NCI-H748 (cell line): ENCODE results near the gene VNN1.
"Not testable (repeated sequence)": the region's sequence is repeated elsewhere in the genome, so short reads cannot be mapped to it uniquely, and the experiment has no call there.

ENCODE experiments used
- DNase-seq: peaks from one replicate; lab custom pipeline; 2025; ENCODE audit not compliant: unreplicated experiment; lab: John Stamatoyannopoulos, UW

VNN1 gene

GRCh38 chr6:132725947-132726607, 12.2 kb upstream of the VNN1 start:
- DNase-seq = no peak

DNA sequence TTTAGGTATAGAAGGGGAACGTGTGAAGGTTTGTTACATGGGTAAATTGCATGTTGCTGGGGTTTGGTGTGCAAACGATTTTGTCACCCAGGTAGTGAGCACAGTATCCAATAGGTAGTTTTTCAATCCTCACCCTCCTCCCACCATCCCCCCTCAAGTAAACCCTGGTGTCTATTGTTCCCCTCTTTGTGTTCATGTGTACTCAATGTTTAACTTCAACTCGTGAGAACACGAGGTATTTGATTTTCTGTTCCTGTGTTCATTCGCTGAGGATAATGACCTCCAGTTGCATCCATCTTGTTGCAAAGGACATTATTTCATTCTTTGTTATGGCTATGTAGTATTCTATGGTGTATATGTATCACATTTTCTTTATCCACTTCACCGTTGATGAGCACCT, 11.6 kb upstream of the VNN1 start:
- peak; percentile 48 for DNase-seq

GRCh38 chr6:132719736-132720448, 6.0 kb upstream of the VNN1 start:
- no peak for DNase-seq

- no peak for DNase-seq
These were observed 2.2 kb upstream of the VNN1 start for GRCh38 chr6:132715881-132716637.

DNA sequence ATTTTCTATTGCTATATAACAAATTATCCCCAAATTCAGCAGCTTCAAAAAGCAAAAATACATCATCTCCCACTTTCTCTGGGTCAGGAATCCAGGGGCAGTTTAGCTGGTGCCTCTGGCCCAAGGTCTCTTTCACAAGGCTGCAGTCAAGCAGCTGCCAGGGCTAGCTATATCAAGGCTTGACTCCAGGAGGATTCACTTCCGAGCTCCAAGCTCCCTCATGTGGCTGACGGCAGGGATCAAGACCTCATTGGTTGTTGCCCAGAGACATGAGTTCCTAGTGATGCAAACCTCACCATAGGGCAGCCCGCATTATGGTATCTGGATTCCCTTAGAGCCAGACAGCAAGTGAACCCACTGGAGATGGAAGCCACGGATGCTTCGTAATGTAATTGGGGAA, 1.3 kb upstream of the VNN1 start:
- peak; percentile 40 for DNase-seq

DNA sequence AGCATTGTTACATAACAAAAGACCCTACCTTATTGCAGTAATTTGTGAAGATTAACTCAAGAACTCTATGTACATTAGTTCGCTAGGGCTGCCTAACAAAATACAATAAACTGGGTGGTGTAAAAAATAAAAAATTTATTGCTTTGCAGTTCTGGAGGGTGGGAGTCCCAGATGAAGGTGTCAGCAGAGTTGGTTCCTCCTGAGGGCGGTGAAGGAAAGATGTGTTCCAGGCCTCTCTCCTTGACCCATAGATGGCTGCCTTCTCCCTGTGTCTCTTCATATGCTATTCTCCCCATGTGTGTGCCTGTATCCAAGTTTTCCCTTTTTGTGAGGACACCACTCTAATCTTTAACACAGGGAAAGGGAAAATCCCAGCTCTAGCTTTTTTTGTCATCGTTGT, 305 bp upstream of the VNN1 start:
- DNase-seq = no peak

DNA sequence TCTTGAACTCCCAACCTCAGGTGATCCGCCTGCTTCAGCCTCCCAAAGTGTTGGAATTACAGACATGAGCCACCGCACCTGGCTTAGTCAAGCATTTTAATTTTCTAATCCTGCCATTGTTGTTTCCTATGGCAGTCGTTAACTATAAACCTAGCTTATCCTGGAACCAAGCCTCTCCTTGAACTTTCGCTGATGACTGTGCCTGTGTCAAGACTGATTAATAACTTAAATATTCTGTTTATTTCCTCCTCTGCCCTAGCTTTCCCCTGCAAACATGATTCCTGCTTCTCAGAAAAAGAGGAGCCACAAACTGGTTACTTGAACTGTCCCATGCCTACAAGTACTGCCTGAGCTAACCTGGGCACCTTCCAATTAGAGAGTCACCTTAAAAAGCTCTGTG, 1.5 kb downstream of the VNN1 start:
- no peak for DNase-seq

DNA sequence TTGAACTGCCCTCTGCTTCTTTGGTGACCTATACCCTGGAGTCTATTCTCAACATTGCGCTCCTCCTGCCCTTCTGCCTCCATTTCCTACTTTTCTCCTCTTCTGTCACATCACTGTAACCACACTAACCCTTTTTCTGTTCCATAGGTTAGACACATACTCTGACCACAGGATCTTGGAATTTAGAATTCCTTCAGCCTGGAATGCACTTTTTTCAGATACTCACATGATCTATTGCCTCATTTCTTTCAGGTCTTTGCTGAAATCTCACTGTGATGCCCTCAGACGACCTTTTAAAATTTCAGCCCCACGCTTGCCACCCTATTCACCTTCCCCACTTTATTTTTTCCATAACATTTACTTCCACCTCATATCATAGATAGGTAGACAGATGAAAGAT, 5.1 kb downstream of the VNN1 start:
- DNase-seq = no peak

- DNase-seq = no peak
These were observed 5.9 kb downstream of the VNN1 start for GRCh38 chr6:132708002-132708401.

DNA sequence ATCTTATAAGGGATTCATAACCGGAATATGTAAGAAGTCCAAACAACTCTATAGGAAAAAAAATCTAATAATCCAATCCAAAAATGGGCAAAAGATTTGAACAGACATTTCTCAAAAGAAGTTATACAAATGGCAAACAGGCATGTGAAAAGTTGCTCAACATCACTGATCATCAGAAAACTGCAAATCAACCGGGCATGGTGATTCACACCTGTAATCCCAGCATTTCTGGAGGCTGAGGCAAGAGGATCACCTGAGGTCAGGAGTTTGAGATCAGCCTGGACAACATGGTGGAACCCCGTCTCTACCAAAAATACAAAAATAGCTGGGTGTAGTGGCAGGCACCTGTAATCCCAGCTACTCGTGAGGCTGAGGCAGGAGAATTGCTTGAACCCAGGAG, 7.1 kb downstream of the VNN1 start:
- DNase-seq = not testable (repeated sequence)

- no peak for DNase-seq
These were observed 9.9 kb downstream of the VNN1 start for GRCh38 chr6:132703936-132704335.

- no peak for DNase-seq
These were observed 15.2 kb downstream of the VNN1 start for GRCh38 chr6:132698608-132699007.

- DNase-seq = no peak
These were observed 18.1 kb downstream of the VNN1 start for GRCh38 chr6:132695773-132696172.

DNA sequence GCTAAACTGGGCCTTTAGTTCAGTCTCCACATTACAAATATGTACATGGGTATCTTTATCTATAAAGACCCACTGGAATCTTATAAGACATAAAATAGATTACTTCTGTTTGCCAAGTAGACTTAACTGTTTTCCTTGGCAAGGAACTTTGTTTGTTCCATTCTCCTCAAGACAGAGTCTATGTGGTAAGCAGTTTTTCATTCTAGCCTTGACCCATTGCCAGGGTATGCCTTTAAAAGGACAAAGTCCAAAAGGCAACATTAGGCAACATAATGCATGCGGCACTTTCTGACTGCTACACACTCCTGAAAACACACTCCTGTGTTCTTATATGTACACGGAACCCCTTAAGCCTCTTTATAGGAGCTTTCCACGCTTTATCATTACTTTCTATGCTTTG, 20.4 kb downstream of the VNN1 start:
- no peak for DNase-seq

DNA sequence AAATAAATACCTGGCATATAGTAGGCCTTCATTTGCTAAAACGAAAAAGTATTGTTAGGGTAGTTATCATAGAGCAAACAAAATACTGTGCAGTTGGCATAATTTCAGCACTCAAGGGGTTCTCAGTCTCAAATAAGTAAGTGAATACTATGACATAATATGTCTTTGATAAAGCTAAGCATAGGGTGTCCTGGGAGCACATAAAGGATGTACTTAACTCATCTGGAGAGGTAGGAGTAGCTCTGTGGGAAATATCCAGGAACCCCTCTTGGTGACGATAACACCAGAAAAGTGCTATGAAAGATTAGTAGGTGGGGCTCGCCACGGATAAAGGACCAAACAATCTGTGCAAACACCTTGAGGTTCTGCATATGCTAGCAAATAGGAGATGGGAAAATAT, 23.2 kb downstream of the VNN1 start:
- no peak for DNase-seq

DNA sequence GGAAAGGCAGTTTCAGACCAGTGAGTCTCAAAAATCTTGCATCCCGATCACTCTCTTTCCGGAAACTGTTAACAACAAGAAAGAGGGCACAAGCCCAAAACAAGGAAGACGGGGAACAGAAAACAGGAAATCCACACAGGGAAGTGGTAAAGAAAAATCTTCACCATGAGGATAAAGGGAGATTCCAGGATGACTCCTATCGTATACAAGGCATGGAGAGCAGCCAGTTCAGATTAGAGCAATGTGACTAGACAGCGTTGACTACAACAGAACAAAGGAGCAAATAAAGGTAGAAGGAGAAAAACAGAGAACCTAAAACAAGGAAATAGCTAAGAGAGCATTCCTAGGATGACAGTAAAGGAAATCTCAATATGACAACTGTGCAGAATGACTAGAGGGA, 26.5 kb downstream of the VNN1 start:
- no peak for DNase-seq

- DNase-seq = no peak
These were observed 27.3 kb downstream of the VNN1 start for GRCh38 chr6:132686531-132686930.

DNA sequence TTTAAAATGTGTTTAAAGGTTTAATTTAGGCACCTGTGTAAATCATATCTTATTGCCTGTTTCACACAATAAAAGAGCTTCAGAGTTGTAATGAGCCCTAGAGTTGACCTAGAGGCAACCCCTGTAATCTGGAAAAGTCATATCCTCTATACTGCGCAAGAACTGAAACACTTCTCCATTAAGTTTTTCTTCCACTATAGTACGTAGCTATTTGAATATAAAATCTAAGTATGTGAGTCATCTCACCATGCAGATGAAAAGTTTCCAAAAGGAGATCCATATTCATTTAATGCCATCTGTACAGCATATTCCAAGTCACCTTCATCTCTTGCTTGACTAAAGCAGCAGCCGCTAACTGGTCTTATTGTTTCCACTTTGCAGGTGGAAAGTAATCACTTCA, 28.8 kb downstream of the VNN1 start:
- DNase-seq = no peak

DNA sequence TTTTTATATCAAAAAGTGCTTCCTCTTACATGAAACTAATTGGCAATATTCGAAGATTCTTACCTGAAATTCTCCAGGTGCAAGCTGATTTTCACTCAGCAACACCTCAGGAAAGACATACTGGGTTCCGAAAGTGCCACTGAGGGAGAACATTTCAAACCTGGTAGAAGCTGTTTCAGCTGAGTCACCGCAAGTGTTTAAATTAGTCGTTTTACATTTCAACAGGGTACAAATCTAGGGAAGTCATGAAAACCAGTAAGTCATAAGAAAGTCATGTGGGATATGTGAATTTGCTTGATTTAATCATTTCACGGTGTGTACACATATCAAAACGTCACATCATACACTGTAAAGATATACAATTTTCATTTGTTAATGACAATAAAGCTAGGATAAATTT, 29.6 kb downstream of the VNN1 start:
- no peak for DNase-seq

DNA sequence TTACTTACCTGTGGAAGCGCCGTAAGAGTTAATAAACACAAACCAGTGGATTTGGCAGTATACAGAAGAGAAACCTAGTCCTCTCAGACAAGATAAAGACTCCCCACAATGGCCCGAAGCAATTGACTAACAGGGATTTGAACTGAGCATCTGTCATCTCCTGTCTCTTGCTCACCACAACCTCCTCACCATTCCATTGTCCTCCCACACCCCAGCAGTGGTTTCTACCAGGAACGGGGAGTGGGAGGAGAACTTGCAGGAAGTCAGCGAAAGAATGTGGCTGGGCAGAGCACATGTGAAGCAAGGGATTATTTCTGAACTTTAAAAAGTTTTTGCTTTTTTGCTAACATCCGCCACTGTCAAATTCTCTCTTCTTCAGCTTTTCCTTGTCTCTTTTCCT, 30.3 kb downstream of the VNN1 start:
- DNase-seq = no peak

DNA sequence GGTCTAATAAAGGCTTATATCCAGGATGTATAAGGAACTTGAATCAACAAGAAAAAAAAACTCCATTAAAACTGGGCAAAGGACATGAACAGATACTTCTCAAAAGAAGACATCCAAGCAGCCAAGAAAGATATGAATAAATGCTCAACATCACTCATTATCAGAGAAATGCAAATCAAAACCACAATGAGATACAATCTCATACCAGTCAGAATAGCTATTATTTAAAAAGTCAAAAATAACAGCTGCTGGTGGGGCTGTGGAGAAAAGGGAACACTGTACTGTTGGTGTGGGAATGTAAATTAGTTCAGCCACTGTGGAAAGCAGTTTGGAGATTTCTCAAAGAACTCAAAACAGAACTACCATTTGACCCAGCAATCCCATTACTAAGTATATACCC, 34.8 kb downstream of the VNN1 start:
- not testable (repeated sequence) for DNase-seq

- no peak for DNase-seq
These were observed 38.1 kb downstream of the VNN1 start for GRCh38 chr6:132675749-132676148.
